Stomach (tissue), 9 donors: Measurements from ENCODE around the gene CLIC5. TPM values are rescaled to one million over a fixed set of nuclear protein-coding genes. Genes with fewer than 3 reads are reported as not detected.

Source experiments
- DNase-seq, 2 donors: peaks; one replicate each; pipeline versions ENCODE4 v3.0.0 to v3.0.0-alpha.2; 2013 to 2019
- H3K27ac ChIP-seq, 5 donors: fragments of 200-600 bp in 4 of 5; sonication (generic) in 4 of 5; one replicate each; pipeline ENCODE4 v1.5.1; 2013 to 2019; ENCODE audit warnings: mild to moderate bottlenecking in 1 of 5, moderate library complexity in 1 of 5
- H3K27me3 ChIP-seq, 3 donors: fragments of 200-600 bp; sonication (generic); one replicate each; pipeline ENCODE4 v1.5.1; 2017 to 2019; ENCODE audit warnings: mixed run types in 1 of 3
- H3K36me3 ChIP-seq, 4 donors: fragments of 200-600 bp; sonication (generic); 1 replicate in 3 of 4; 2 replicates in 1 of 4; pipeline ENCODE4 v1.5.1; 2016 to 2019
- H3K4me1 ChIP-seq, 4 donors: fragments of 200-600 bp; sonication (generic); one replicate each; pipeline ENCODE4 v1.5.1; 2016 to 2019
- H3K4me3 ChIP-seq, 4 donors: fragments of 200-600 bp; sonication (generic) in 3 of 4; one replicate each; pipeline ENCODE4 v1.5.1; 2016 to 2019; ENCODE audit warnings: mild to moderate bottlenecking in 1 of 4
- H3K9me3 ChIP-seq, 4 donors: fragments of 200-600 bp; sonication (generic); one replicate each; pipeline ENCODE4 v1.5.1; 2016 to 2019
- EP300 ChIP-seq: sonication (generic); formaldehyde crosslinking; IDR thresholded peaks from one replicate; pipeline ENCODE4 v1.6.1; 2017; ENCODE audit warnings: antibody characterized with exemption
- POLR2A ChIP-seq, 4 donors: fragments of 450-650 bp; IDR thresholded peaks; one replicate each; pipeline ENCODE4 v1.6.1; 2016; ENCODE audit warnings: antibody characterized with exemption in 4 of 4, control low read depth in 2 of 4, mild to moderate bottlenecking in 1 of 4, moderate library complexity in 1 of 4
- POLR2AphosphoS5 ChIP-seq, 3 donors: sonication (generic); formaldehyde crosslinking; IDR thresholded peaks; one replicate each; pipeline ENCODE4 v1.6.1; 2016; ENCODE audit warnings: antibody characterized with exemption in 3 of 3
- WGBS, 5 donors: extraction: QIAGEN DNeasy Blood & Tissue Kit in 3 of 5; methylation state at CpG; one replicate each; pipeline versions ENCODE4 v1.1.5 to v1.1.7; 2013 to 2018; 5-methylcytosine and 5-hydroxymethylcytosine counted together
- intact Hi-C: fragments of 100-400 bp; cut with DNase I; formaldehyde crosslinking; loops from one replicate; pipeline ENCODE4 v1.15.1; 2023; ENCODE audit warnings: low total_unique reads
- polyA plus RNA-seq, 3 donors: library from polyadenylated mRNA; stranded (reverse); fragments of 200-250 nt; gene quantifications; one replicate each; pipeline ENCODE4 v1.2.3, GENCODE V29; 2013
- total RNA-seq, 5 donors: library from RNA; depleted of rRNA; stranded (reverse); fragments of >200 nt; gene quantifications; one replicate each; pipeline versions ENCODE4 v1.1.0 to v1.2.3, GENCODE V29; 2014 to 2016
- TF ChIP-seq, protein P1 (sequence below), 7 experiments: fragments of 450-650 bp in 4 of 7; fragments of 200-600 bp in 3 of 7; sonication (generic) in 3 of 7; IDR thresholded peaks; one replicate each; pipeline ENCODE4 v1.5.1; 2016 to 2019; ENCODE audit warnings: antibody characterized with exemption in 7 of 7, control low read depth in 2 of 7, mild to moderate bottlenecking in 1 of 7
- donor health status: healthy with polysubstance abuse.
- donor health status: Bipolar disorder and iron deficiency.
- donor health status: healthy.

CLIC5 gene
- total and polyA plus RNA-seq, 8 donors = 0.19 to 30.4 (median 2.0) TPM; not detected in 1

- 81 to 89% (median 86%) methylated on average over 3 of the region's 3 CpGs for WGBS, 5 donors
- intact Hi-C loops = no loop called here
- Histone ChIP-seq H3K4me1 (no peaks in the 10 kb centered on the region), H3K27me3 (no peaks in the 10 kb centered on the region), H3K27ac (peak overlapping the region in 1 of 5 donors; percentile 55), H3K36me3 (no peaks in the 10 kb centered on the region), H3K4me3 (no peak overlapping the region), H3K9me3 (no peaks in the 10 kb centered on the region)
- no peak for TF ChIP-seq POLR2AphosphoS5 (IDR thresholded peaks at IDR 0.05)
- no peak for TF ChIP-seq EP300
- TF ChIP-seq, protein P1, sequence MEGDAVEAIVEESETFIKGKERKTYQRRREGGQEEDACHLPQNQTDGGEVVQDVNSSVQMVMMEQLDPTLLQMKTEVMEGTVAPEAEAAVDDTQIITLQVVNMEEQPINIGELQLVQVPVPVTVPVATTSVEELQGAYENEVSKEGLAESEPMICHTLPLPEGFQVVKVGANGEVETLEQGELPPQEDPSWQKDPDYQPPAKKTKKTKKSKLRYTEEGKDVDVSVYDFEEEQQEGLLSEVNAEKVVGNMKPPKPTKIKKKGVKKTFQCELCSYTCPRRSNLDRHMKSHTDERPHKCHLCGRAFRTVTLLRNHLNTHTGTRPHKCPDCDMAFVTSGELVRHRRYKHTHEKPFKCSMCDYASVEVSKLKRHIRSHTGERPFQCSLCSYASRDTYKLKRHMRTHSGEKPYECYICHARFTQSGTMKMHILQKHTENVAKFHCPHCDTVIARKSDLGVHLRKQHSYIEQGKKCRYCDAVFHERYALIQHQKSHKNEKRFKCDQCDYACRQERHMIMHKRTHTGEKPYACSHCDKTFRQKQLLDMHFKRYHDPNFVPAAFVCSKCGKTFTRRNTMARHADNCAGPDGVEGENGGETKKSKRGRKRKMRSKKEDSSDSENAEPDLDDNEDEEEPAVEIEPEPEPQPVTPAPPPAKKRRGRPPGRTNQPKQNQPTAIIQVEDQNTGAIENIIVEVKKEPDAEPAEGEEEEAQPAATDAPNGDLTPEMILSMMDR (IDR thresholded peaks at IDR 0.05) = no peak
- no peak for TF ChIP-seq POLR2A (IDR thresholded peaks at IDR 0.05)
- DNase-seq = no peak
These were observed 159.8 kb downstream of the CLIC5 start for GRCh38 chr6:45855642-45856394.

DNA sequence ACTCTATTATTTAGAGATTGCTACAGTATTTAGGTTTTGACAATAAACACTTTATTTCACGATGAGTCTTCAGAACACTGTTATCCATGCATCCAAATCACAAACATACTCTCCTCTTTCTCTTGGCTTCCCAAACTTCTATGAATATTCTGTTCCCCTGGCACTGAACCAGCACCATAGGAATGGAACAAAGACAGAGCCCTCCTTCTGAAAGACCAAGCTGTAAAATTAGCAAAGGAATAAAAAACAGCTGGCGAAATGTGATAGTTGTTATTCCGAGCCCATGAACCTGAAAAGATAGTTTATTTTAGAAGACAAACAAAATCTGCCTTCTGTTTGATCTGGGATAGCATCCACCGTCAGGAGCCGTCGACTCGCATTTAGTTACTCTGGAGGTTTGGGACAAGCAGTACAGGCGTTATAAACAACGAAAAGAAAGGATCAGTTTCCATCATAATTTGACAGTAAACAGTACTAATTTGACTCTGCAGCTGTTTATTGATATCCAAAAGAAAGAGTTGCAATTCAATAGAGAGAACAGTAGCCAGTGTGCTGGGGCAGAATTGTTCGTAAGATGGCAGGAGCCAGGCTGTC, 161.4 kb downstream of the CLIC5 start:
- Histone ChIP-seq H3K27ac (no peak overlapping the region), H3K4me1 (no peaks in the 10 kb centered on the region), H3K36me3 (no peaks in the 10 kb centered on the region), H3K4me3 (no peak overlapping the region), H3K27me3 (no peaks in the 10 kb centered on the region), H3K9me3 (no peaks in the 10 kb centered on the region)
- TF ChIP-seq, protein P1 (IDR thresholded peaks at IDR 0.05) = no peak
- no peak for TF ChIP-seq POLR2A (IDR thresholded peaks at IDR 0.05)
- TF ChIP-seq POLR2AphosphoS5 (IDR thresholded peaks at IDR 0.05) = no peak
- no peak for TF ChIP-seq EP300
- no peak for DNase-seq
- intact Hi-C loops = no loop called here
- WGBS, 5 donors = 51 to 65% (median 62%) methylated on average over 10 of the region's 10 CpGs

DNA sequence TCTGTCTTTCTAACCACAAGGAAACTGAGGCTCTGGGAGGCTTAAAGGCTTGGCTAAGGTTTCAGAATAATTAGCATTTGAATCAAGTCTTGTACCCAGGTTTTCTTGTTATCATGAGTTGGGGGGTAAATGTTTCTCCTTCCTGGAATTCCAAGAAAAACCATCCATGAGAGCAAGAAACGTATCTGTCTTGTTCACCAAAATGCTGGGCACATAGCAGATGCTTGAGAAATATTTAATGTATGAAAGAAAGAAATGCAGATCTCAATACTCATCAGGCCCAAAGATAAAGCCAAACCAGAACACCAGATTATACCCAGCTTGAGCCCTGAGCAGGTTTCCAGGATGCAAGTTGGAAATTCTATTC, 164.6 kb downstream of the CLIC5 start:
- 56 to 90% (median 79%) methylated on average over 1 of the region's 1 CpG for WGBS, 5 donors
- no peaks in the 10 kb centered on the region for H3K4me1 ChIP-seq
- intact Hi-C loops = no loop called here
- H3K4me3 ChIP-seq = no peak overlapping the region
- H3K27me3 ChIP-seq = no peaks in the 10 kb centered on the region
- TF ChIP-seq POLR2AphosphoS5 (IDR thresholded peaks at IDR 0.05) (no peak), POLR2A (IDR thresholded peaks at IDR 0.05) (no peak), EP300 (no peak)
- TF ChIP-seq, protein P1 (IDR thresholded peaks at IDR 0.05) = no peak
- H3K27ac ChIP-seq = no peak overlapping the region
- no peak for DNase-seq
- no peaks in the 10 kb centered on the region for H3K36me3 ChIP-seq
- no peaks in the 10 kb centered on the region for H3K9me3 ChIP-seq

DNA sequence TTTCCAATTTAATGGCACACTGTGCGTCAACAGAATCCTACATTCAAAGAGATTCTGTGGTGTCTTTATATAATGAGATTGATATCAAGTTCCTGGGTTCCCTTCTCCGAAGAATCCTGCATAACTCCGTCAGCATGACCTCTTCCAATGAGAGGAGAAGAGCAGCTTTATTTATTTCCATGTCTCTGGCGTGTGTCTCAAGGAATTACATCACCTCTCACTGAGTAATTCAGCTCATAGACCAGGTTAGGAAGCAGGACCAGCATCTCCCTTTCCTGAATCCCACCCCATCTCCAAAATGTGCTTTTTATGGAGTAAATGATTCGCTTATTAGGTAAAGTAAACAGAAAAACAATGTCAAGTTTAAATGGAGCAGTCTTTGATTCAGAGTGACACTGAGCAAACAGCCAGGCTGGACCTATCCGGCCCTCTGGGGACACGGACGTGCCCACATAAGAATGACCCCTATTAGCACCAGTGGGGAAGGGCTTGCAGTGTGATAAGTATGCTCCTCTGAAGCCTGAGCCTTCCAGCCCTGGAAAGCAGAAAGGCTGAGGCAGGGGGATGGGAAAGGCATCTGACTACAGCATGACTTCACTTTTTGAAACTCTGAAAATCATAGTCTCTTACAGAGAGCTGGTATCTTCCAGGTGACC, 165.2 kb downstream of the CLIC5 start:
- intact Hi-C loops = no loop called here
- TF ChIP-seq EP300 (no peak), POLR2AphosphoS5 (IDR thresholded peaks at IDR 0.05) (no peak), POLR2A (IDR thresholded peaks at IDR 0.05) (no peak)
- TF ChIP-seq, protein P1 (IDR thresholded peaks at IDR 0.05) = no peak
- no peak for DNase-seq
- Histone ChIP-seq H3K9me3 (no peaks in the 10 kb centered on the region), H3K4me1 (no peaks in the 10 kb centered on the region), H3K4me3 (no peak overlapping the region), H3K27me3 (no peaks in the 10 kb centered on the region), H3K27ac (no peak overlapping the region), H3K36me3 (no peaks in the 10 kb centered on the region)
- WGBS, 5 donors = 31 to 51% (median 43%) methylated on average over 8 of the region's 8 CpGs
